GM19351 (cell line): Measurements from ENCODE around the gene ASS1.

Experiments
- ATAC-seq: cut with Tn5 transposase; IDR thresholded peaks from one replicate; pipeline ENCODE4 v1.9.1; 2021; ENCODE audit warnings: mild to moderate bottlenecking, moderate library complexity; ENCODE audit not compliant: unreplicated experiment

The ASS1 gene

GRCh38 chr9:130493476-130493875, 48.7 kb downstream of the ASS1 start:
- no peak for ATAC-seq

- no peak for ATAC-seq
These were observed 50.3 kb downstream of the ASS1 start for GRCh38 chr9:130495067-130495466.

- no peak for ATAC-seq
These were observed 52.4 kb downstream of the ASS1 start for GRCh38 chr9:130497139-130497538.

- no peak for ATAC-seq
These were observed 53.6 kb downstream of the ASS1 start for GRCh38 chr9:130498298-130498917.

- no peak for ATAC-seq
These were observed 54.3 kb downstream of the ASS1 start for GRCh38 chr9:130498918-130499698.

- ATAC-seq, result no peak
These were observed 55.1 kb downstream of the ASS1 start for GRCh38 chr9:130499804-130500263.

- no peak for ATAC-seq
These were observed 55.8 kb downstream of the ASS1 start for GRCh38 chr9:130500340-130501180.

- no peak for ATAC-seq
These were observed 56.9 kb downstream of the ASS1 start for GRCh38 chr9:130501639-130502038.

- no peak for ATAC-seq
These were observed 63.5 kb downstream of the ASS1 start for GRCh38 chr9:130508218-130508617.

GRCh38 chr9:130512199-130512598, 67.4 kb downstream of the ASS1 start:
- ATAC-seq, result no peak

- ATAC-seq, result no peak
These were observed 68.3 kb downstream of the ASS1 start for GRCh38 chr9:130513078-130513477.

GRCh38 chr9:130518233-130518632, 73.5 kb downstream of the ASS1 start:
- ATAC-seq, result no peak

- ATAC-seq, result no peak
These were observed 74.4 kb downstream of the ASS1 start for GRCh38 chr9:130518943-130519799.

- ATAC-seq, result no peak
These were observed 75.2 kb downstream of the ASS1 start for GRCh38 chr9:130519927-130520326.

- ATAC-seq, result no peak
These were observed 77.0 kb downstream of the ASS1 start for GRCh38 chr9:130521715-130522114.

GRCh38 chr9:130522233-130522808, 77.6 kb downstream of the ASS1 start:
- no peak for ATAC-seq

GRCh38 chr9:130523921-130524320, 79.2 kb downstream of the ASS1 start:
- no peak for ATAC-seq

- ATAC-seq, result no peak
These were observed 81.6 kb downstream of the ASS1 start for GRCh38 chr9:130526193-130526853.

- no peak for ATAC-seq
These were observed 82.3 kb downstream of the ASS1 start for GRCh38 chr9:130526854-130527650.
